Raji (cell line): ENCODE measurements around the gene PRR5.
A peak's percentile ranks its signal among the peaks of the same experiment; 100 is the strongest.

Experiments
- POLR2A ChIP-seq: IDR thresholded peaks from 2 replicates; pipeline ENCODE4 v1.6.1; 2011; ENCODE audit warnings: low read depth, low read length, control low read depth; ENCODE audit not compliant: insufficient read depth

The PRR5 gene

DNA sequence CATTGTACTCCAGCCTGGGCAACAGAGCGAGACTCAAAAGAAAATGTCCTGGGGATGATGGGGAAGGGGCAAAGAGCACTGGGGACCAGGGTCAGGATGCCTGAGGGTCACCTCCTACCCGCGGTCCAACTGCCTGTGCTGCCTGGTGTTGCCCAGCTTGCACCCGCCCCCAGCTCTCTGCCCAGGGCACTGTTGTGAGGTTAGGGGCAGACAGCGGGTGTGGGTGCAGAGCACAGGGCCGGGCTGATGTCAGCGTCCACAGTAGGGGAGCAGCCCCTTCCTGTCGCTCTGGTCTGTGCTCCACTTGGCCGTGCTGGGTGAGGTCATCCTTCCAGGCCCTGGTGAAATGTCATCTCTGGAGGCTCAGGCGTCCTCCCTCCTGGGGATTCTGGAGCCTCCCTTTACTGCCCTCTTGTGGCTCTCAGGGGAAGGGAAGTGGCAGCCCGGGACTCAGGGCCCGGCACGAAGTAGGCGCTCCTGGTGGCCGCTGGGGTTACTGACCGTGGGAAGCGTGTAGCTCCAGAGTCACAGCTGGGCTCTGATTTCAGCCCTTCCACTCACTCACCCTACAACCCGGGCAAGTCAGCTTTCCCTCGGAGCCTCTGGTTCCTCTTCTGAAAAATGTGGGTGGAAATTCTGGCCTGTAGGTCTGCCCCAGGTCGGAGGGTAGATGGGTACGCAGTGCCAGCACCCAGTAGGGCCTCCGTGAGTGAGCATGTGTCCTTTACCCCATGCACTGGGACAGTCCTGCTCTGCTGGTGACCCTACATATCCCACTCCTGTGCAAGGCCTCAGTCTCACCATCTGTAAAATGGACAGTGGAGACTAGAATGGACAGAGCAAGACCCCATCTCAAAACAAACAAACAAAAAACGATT is 17.3 kb upstream of the PRR5 start:
- no peak for TF ChIP-seq POLR2A

DNA sequence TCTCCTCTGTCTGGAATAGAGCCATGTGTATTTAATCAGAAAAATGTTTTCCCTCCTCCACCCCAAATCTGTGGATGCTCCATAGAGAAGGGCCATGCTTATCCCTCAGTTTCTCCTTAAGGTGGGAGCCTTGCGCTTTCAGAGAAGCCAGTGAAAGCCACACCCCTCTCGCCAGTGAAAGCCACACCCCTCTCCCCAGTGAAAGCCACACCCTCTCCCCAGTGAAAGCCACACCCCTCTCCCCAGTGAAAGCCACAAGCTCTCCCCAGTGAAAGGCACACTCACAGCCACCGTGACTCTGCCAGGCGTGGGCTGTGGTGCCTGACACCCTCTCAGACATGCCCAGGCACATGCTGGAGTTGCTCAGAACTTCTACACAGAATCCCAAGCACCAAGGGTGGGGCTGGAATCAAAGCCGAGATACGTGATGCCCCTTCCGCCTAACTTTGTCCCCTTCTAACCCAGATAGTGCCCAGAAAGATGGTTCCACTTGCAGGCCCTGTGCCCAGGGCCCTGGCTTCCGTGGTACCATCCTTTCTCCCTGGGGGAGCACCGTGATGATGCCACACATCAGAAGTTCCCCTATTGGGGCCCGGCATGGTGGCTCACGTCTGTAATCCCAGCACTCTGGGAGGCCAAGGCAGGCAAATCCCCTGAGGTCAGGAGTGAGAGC is 16.5 kb upstream of the PRR5 start:
- peak; percentile 59; the same call in 1 of the 2 replicates for TF ChIP-seq POLR2A

DNA sequence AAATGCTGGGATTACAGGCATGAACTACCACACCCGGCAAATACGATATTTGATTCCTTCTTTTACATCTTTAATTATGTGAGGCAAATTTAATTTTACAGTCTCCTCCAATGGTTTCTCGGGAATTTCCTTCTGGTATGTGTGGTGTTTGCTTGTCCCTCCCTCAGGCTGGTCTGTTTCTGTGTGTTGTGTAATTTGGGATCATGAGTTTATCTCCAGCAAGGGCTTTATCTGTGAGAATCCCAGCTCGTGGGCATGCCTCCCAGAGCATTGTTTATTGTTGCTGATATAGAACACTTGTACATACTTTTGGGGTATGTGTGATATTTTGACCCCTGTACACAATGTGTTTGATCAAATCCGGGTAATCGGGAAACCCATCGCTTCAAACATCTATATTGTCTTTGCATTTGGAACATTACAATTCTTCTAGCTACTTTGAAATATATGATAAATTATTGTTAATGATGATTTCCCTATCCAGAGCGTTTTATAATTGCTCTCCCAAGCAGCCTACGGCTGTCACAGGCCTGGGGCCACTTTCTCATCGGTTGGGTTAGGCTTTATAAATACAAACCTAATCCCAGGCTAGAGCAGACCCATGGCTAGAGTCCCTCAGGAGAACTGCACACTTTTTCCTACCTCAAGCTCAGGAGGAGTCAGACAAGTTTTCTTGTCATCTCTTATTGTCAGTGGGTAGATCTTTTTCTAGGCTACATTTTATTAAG is 15.0 kb upstream of the PRR5 start:
- TF ChIP-seq POLR2A = no peak

DNA sequence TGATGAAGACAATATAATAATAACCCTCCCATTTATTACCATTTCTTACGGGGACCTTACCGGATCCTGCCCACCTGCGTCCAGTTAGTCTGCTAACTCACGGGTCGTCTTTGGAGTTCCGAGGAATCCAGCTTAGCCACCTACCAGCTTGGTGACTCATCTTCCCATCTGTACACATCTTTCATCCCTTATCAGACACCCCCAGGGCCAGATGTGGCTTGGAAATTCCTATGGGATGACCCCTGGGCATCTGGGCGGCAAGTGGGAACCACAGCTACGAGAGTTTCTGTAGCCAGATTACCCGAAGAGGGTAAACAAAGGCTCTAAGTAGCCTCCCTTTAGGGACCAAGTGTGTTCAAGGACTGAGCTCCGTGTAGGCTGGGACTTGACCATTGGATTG is 12.8 kb upstream of the PRR5 start:
- no peak for TF ChIP-seq POLR2A

DNA sequence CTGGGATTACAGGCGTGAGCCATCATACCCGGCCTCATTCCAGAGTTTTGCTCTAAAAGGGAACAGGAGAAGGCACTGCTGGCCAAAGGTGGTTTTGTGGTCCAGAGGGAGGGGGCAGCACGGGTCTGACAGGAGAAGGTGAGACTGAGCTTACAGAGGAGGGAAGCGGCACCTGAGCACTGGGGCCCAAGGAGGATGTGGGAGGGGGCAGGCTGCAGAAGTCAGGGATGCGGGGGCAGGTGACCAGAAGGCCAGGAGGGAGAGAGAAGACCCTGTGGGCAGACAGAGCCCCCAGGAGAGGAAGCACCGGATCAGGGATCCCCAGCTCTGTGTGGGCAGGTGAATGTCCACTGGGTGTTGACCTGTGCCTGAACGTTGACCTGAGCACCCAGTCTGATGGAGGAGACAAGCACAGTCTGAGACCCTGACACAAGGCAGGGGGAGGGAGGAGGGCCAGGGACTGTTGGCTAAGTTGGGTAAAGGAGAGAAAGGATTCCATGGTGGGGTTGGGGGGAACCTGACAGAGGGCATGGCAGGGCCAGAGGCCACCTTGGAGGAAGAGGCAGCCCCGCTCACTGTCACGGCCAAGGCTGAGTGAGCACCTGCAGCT is 12.0 kb upstream of the PRR5 start:
- TF ChIP-seq POLR2A = no peak

DNA sequence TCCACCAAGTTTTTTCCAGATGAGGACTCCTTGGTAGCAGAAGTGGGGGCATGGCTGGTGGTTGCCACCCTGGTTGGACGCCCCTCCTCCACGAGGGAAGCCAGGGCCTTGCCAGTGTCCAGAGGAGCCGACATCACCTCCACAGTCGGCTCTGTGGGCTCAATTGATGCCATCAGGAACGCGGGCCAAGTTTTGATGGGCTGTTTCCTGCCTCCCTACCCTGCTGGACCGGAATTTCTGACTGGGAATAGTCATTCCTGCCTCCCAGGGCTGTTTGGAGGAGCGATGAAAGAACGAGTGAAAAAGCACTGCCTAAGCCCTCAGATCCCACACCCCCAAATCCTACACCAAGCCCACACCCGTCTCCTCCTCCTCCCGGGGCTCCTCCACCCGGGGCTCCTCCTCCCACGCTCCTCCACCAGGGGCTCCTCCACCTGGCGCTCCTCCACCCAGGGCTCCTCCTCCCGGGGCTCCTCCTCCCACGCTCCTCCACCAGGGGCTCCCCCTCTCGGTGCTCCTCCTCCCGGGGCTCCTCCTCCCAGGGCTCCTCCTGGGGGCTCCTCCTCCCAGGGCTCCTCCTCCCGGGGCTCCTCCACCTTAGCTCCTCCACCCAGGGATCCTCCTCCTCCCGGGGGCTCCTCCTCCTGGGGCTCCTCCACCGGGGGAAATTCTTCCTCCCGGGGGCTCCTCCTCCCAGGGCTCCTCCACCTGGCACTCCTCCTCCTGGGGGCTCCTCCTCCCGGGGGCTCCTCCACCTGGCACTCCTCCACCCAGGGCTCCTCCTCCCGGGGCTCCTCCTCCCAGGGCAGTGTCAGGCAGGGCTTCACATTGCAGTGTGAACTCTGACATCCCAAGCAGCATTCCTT is 10.0 kb upstream of the PRR5 start:
- no peak for TF ChIP-seq POLR2A

DNA sequence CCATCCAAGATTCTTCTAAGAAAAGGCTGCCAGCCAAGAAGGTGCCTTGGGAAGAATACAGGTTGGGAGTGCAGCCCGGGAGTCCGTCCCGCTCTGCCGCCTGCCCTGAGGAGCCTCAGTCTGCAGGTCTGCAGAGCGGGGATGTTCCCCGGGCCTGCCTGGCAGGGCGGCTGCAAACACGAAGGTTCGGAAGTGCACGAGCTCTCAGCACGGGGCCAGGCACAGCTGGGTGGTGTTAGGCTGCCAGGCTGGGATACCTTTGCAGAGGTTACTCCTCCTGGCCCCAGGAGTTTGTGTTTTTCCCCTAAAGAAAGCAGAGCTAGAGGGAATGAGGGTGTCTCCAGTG is 9.4 kb upstream of the PRR5 start:
- no peak for TF ChIP-seq POLR2A

DNA sequence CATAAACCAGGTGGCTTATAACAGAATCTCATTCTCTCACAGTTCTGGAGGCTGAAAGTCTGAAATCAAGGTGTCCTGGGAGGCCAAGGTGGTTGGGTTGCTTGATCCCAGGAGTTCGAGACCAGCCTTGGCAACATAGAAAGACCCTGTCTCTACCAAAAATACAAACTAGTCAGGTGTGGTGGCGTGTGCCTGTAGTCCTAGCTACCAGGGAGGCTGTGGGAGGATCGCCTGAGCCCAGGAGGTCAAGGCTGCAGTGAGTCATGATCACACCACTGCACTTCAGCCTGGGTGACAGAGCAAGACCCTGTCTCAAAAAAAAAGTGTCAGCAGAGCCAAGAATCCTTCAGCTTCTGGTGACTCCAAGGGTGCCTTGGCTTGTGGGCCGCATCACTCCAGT is 8.9 kb upstream of the PRR5 start:
- TF ChIP-seq POLR2A = no peak

DNA sequence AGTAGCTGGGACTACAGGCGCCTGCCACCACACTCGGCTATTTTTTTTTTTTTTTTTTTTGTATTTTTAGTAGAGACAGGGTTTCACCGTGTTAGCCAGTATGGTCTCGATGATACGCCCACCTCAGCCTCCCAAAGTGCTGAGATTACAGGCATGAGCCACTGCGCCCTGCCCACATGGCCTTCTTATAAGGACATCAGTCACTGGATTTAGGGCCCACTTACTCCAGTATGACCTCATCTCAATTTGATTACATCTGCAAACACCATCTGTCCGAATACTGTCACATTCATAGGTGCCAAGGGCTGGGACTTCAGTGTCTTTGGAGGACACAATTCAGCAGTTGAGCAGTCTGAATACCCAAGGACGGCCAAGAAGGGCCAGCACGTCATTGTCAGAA is 8.2 kb upstream of the PRR5 start:
- TF ChIP-seq POLR2A = no peak

DNA sequence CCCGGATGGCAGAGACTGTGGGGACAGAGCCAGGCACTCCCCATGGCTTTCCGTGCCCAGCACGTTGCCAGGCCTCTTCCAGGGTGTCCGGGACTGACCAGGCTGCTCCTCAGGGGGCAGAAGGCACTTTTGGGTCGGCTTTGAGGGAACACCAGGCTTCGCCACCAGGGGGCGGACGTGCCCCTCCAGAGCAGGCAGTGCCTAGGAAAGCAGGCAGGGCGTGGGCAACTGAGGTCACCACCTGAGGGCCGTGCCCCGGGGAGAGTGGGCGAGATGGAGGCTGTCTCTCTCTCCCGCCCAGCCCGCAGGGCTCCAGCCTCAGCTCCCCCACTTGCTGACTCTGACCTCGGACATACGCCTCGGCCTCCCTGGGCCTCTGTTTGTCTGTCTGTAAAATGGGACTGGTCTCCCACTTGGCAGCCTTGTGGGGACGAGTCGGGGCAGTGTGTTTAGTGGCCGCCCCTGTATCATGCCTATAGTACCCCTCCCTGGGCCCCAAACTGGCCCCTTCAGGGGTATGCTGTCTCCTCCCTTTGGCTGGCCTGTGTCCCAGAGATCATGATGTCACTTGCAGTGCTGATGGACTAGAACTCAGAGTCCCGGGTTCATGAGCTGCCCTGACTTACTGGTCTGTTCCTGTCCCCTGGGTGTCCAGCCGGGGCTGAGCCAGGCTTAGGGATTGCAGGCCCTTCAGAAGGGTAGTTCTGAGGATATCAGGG is 4.4 kb upstream of the PRR5 start:
- no peak for TF ChIP-seq POLR2A

DNA sequence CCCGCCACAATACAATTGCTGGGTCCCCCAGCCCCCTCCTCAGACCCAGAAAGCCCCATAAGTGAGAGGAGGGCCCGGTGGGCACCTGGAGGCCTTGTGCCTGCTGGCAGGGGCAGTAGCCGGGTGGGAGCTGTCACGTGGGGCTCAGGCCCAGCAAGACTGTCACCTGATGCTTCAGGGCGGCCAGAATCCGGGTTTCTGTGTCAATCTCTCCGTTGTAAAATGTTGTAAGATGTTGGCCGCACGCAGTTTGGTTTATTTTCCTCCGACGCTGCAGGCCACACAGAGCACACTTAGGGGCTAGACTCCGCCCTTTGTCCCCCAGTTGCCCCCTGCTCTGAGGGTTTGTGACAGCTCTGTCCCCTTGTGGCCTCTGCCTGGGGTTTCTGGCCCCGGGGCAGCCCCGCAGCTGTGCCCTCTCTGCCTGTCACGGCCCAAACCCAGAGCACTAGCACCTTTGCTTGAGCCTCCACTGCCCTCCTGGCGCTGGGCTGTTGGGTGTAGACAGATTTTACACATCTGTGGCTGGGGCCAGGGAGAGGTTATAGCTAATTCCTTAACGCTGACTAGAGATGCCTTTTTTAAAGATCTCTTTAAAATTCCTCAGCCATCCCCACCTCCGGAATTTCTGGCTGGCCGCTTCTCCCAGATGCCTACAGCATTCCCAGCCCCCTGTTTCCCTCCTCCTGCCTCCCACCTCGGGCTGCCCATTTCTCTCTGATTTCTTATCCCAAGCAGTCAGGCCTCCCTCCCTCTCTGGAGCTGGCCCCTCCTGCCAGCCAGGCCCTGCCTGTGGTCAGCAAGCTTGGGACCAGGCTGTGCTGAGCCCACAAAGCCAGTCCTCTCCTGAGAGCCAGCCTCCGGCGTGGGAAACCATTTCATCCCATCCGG is 3.2 kb upstream of the PRR5 start:
- no peak for TF ChIP-seq POLR2A

DNA sequence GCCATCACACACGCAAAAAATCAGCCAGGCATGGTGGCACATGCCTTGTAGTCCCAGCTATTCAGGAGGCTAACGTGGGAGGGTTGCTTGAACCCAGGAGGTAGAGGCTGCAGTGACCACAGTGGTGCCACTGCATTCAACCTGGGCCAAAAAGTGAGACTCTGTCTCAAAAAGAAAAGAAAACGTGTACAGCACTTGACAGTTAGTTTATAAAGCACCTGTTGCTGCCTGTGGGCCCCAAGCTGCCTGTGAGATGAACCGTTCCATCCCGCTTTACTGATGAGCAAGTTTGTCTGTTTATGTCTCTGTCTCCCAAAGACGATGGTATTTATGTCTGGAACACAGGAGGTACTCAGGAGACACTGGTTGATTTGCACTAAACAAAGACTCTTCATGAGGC is 1.5 kb upstream of the PRR5 start:
- no peak for TF ChIP-seq POLR2A

DNA sequence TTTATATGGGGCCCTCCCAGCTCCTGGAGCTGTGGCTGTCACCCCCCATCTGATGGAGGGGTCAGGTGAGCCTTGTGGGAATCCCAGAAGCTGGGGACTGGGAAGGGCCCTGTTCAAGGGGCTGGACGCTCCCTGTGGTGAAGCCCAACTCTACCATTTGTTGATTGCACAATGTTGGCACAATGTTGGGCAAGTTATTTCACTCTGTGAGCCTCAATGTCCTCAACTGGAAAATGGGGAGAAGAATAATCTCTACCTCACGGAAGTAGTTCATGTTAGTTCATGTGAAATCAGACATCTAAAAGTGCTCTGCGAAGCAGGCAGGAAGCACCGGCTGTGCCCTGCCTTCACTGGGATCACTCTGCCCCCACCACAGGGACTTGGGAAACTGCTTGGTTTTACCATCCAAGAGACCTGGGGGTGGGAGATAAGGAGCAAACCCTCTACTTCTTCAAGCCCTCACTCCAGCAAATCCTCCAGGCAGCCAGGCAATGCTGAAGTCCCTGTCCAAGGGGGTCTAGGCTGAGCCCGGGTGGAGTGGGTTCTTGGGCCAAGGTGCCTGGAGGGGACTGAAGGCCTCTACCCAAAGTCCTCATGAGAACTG is 715 bp upstream of the PRR5 start:
- no peak for TF ChIP-seq POLR2A
